GM23338 (cell line): ENCODE measurements around the gene FHOD1. TPM values are rescaled to one million over a fixed set of nuclear protein-coding genes. Genes with fewer than 3 reads are reported as not detected.
A peak's percentile ranks its signal among the peaks of the same experiment; 100 is the strongest.

Experiments
- ATAC-seq: fragments of 200-7000 bp; cut with Tn5 transposase; 3 replicates; pipeline ENCODE4 v1.9.1; 2020
- DNase-seq: peaks from one replicate; pipeline ENCODE4 v3.0.0-alpha.2; 2015; ENCODE audit warnings: low spot score
- H2AFZ ChIP-seq: fragments of 200-600 bp; sonication (generic); 2 replicates; pipeline ENCODE4 v1.8.0; 2016; ENCODE audit warnings: antibody characterized with exemption, mild to moderate bottlenecking, moderate library complexity
- H3F3A ChIP-seq: fragments of 200-600 bp; sonication (generic); replicated peaks from 2 replicates; pipeline ENCODE4 v1.8.0; 2017; ENCODE audit warnings: antibody characterized with exemption, mixed run types, low read depth
- H3K27ac ChIP-seq: fragments of 200-600 bp; sonication (generic); 2 replicates; pipeline ENCODE4 v1.6.1; 2016; ENCODE audit warnings: low read depth
- H3K27me3 ChIP-seq: fragments of 200-600 bp; sonication (generic); 2 replicates; pipeline ENCODE4 v1.8.0; 2016; ENCODE audit warnings: mild to moderate bottlenecking, mixed run types, moderate library complexity; ENCODE audit not compliant: insufficient read depth
- H3K36me3 ChIP-seq: fragments of 200-600 bp; sonication (generic); 2 replicates; pipeline ENCODE4 v1.8.0; 2016; ENCODE audit warnings: mild to moderate bottlenecking; ENCODE audit not compliant: insufficient read depth
- H3K4me1 ChIP-seq: fragments of 200-600 bp; sonication (generic); 2 replicates; pipeline ENCODE4 v1.8.0; 2016; ENCODE audit warnings: mild to moderate bottlenecking, moderate library complexity; ENCODE audit not compliant: insufficient read depth
- H3K4me2 ChIP-seq: fragments of 200-600 bp; sonication (generic); 2 replicates; pipeline ENCODE4 v1.7.1; 2017; ENCODE audit warnings: mixed run types
- H3K4me3 ChIP-seq: fragments of 200-600 bp; sonication (generic); 2 replicates; pipeline ENCODE4 v1.6.1; 2016; ENCODE audit warnings: mixed run types
- H3K79me2 ChIP-seq: fragments of 200-600 bp; sonication (generic); replicated peaks from 2 replicates; pipeline ENCODE4 v1.8.0; 2017; ENCODE audit warnings: mild to moderate bottlenecking; ENCODE audit not compliant: insufficient read depth
- H3K9me2 ChIP-seq: fragments of 200-600 bp; sonication (generic); 2 replicates; pipeline ENCODE4 v1.8.0; 2017; ENCODE audit not compliant: insufficient read depth
- H4K20me1 ChIP-seq: fragments of 200-600 bp; sonication (generic); replicated peaks from 2 replicates; pipeline ENCODE4 v1.8.0; 2017; ENCODE audit warnings: mild to moderate bottlenecking; ENCODE audit not compliant: insufficient read depth
- H3K27ac Mint-ChIP-seq: 2 replicates; pipeline ENCODE4 v1.8.0; 2020; ENCODE audit warnings: inconsistent platforms, mild to moderate bottlenecking, moderate library complexity, mixed read lengths
- H3K27me3 Mint-ChIP-seq: 3 replicates; pipeline ENCODE4 v1.8.0; 2022; ENCODE audit warnings: low read depth, mild to moderate bottlenecking, moderate library complexity, mixed read lengths, inconsistent platforms; ENCODE audit not compliant: insufficient read depth, poor library complexity
- H3K36me3 Mint-ChIP-seq: 3 replicates; pipeline ENCODE4 v1.8.0; 2021; ENCODE audit warnings: low read depth, mild to moderate bottlenecking, inconsistent platforms, moderate library complexity, mixed read lengths
- H3K4me1 Mint-ChIP-seq: 3 replicates; pipeline ENCODE4 v1.8.0; 2020; ENCODE audit warnings: mild to moderate bottlenecking, inconsistent platforms, mixed read lengths
- H3K4me3 Mint-ChIP-seq: 3 replicates; pipeline ENCODE4 v1.8.0; 2021; ENCODE audit warnings: moderate library complexity, mild to moderate bottlenecking, inconsistent platforms, mixed read lengths
- H3K9me3 Mint-ChIP-seq: 3 replicates; pipeline ENCODE4 v1.8.0; 2020; ENCODE audit warnings: moderate library complexity, mild to moderate bottlenecking, inconsistent platforms, mixed read lengths
- CTCF ChIP-seq, 2 experiments: fragments of 200-600 bp in 1 of 2; sonication (generic) in 1 of 2; conservative IDR thresholded peaks; 2 replicates each; pipeline versions ENCODE4 v1.5.1 to v1.6.1; 2016 to 2017; ENCODE audit warnings: antibody characterized with exemption in 2 of 2, low read depth in 2 of 2, mild to moderate bottlenecking in 2 of 2, moderate library complexity in 1 of 2
- EZH2 ChIP-seq: fragments of 200-600 bp; sonication (generic); IDR thresholded peaks from one replicate; pipeline ENCODE4 v1.8.0; 2017; ENCODE audit warnings: antibody characterized with exemption, mild to moderate bottlenecking, low read depth; ENCODE audit not compliant: unreplicated experiment
- NANOG ChIP-seq: IDR thresholded peaks from 2 replicates; pipeline ENCODE4 v1.6.1; 2016; ENCODE audit warnings: antibody characterized with exemption, borderline replicate concordance
- REST ChIP-seq: IDR thresholded peaks from one replicate; pipeline ENCODE4 v1.6.1; 2018; ENCODE audit warnings: antibody characterized with exemption; ENCODE audit not compliant: unreplicated experiment
- STAT1 ChIP-seq: IDR thresholded peaks from one replicate; pipeline ENCODE4 v1.6.1; 2016; ENCODE audit warnings: antibody characterized with exemption; ENCODE audit not compliant: unreplicated experiment
- ZNF114 ChIP-seq: fragments of 250-450 bp; sonication (Bioruptor Pico); IDR thresholded peaks from 2 replicates; pipeline ENCODE4 v1.5.0; 2020; ENCODE audit warnings: mild to moderate bottlenecking, moderate library complexity
- ZNF331 ChIP-seq: fragments of 250-450 bp; sonication (Bioruptor Pico); IDR thresholded peaks from 2 replicates; pipeline ENCODE4 v1.5.0; 2020; ENCODE audit warnings: low read depth, mild to moderate bottlenecking, moderate library complexity
- ZNF462 ChIP-seq: fragments of 250-450 bp; sonication (Bioruptor Pico); IDR thresholded peaks from 2 replicates; pipeline ENCODE4 v1.5.0; 2020; ENCODE audit warnings: mild to moderate bottlenecking, moderate library complexity
- polyA plus RNA-seq: library from polyadenylated mRNA; unstranded; fragments of >200 nt; fragmentation: Nextera tagmentation; extraction: Ambion mirVana; gene quantifications from 2 replicates; pipeline ENCODE4 v1.2.1, GENCODE V29; 2016
- total RNA-seq: library from RNA; depleted of rRNA; stranded (reverse); fragments of >200 nt; shearing (Covaris generic); gene quantifications from 2 replicates; pipeline ENCODE4 v1.2.3, GENCODE V29; 2014

FHOD1 gene
- total and polyA plus RNA-seq, 2 experiments from 2014 or later: 26.2 to 52.7 TPM

- Mint-ChIP-seq H3K27me3 (peaks cover 30% of the 10 kb centered on the region), H3K27ac (peak overlapping the region; percentile 42; the same call in 1 of the 2 replicates), H3K4me3 (peak overlapping the region; percentile 84), H3K36me3 (no peaks in the 10 kb centered on the region), H3K4me1 (peaks cover 12% of the 10 kb centered on the region), H3K9me3 (no peaks in the 10 kb centered on the region; the same call in 2 of the 3 replicates)
- no peaks in the 10 kb centered on the region for H4K20me1 ChIP-seq
- H3K4me1 ChIP-seq: peaks cover 14% of the 10 kb centered on the region
- peak; percentile 67 for ATAC-seq
- peak overlapping the region; percentile 94 for H2AFZ ChIP-seq
- H3K36me3 ChIP-seq: no peaks in the 10 kb centered on the region
- peak overlapping the region; percentile 63 for H3K4me3 ChIP-seq
- no peaks in the 10 kb centered on the region for H3K9me2 ChIP-seq
- peaks cover 10% of the 10 kb centered on the region for H3K79me2 ChIP-seq
- peak; percentile 98 for DNase-seq
- 0 out of 2 replicates have a peak, but pooled peaks cover 3% of the 10 kb centered on the region for H3F3A ChIP-seq
- no peak for TF ChIP-seq NANOG
- no peak for TF ChIP-seq EZH2
- peak; percentile 97 for TF ChIP-seq REST
- 0 out of 2 replicates have a peak, but pooled peaks have one; percentile 12 for TF ChIP-seq ZNF331
- peak; percentile 68 to 92 for TF ChIP-seq CTCF (conservative IDR thresholded peaks at IDR 0.05; ENCODE audit: low read depth in 2 of 2)
- H3K27ac ChIP-seq: no peak overlapping the region
- H3K27me3 ChIP-seq: peaks cover 28% of the 10 kb centered on the region
- peak overlapping the region; percentile 97 for H3K4me2 ChIP-seq
These were observed 62.2 kb downstream of the FHOD1 start for GRCh38 chr16:67184995-67185650.

GRCh38 chr16:67184453-67184994 lies 62.8 kb downstream of the FHOD1 start:
- Histone ChIP-seq H3K4me2 (peak overlapping the region; percentile 97), H4K20me1 (no peaks in the 10 kb centered on the region), H3K27ac (no peak overlapping the region), H3K27me3 (peaks cover 28% of the 10 kb centered on the region), H3K4me1 (peaks cover 14% of the 10 kb centered on the region), H3K36me3 (no peaks in the 10 kb centered on the region), H3K79me2 (peaks cover 10% of the 10 kb centered on the region), H2AFZ (peak overlapping the region; percentile 94), H3F3A (0 out of 2 replicates have a peak, but pooled peaks cover 3% of the 10 kb centered on the region), H3K4me3 (peak overlapping the region; percentile 63), H3K9me2 (no peaks in the 10 kb centered on the region)
- Mint-ChIP-seq H3K9me3 (no peaks in the 10 kb centered on the region; the same call in 2 of the 3 replicates), H3K4me1 (peaks cover 12% of the 10 kb centered on the region), H3K4me3 (peak overlapping the region; percentile 84), H3K27ac (no peak overlapping the region), H3K36me3 (no peaks in the 10 kb centered on the region), H3K27me3 (peaks cover 30% of the 10 kb centered on the region)
- ATAC-seq: peak; percentile 21
- DNase-seq: no peak
- TF ChIP-seq EZH2 (peak; percentile 18), ZNF462 (CRISPR knock-in tag) (no peak), STAT1 (no peak), ZNF114 (CRISPR knock-in tag) (no peak), NANOG (no peak)
